ENCODE measurements around the gene GRK5.

DNA sequence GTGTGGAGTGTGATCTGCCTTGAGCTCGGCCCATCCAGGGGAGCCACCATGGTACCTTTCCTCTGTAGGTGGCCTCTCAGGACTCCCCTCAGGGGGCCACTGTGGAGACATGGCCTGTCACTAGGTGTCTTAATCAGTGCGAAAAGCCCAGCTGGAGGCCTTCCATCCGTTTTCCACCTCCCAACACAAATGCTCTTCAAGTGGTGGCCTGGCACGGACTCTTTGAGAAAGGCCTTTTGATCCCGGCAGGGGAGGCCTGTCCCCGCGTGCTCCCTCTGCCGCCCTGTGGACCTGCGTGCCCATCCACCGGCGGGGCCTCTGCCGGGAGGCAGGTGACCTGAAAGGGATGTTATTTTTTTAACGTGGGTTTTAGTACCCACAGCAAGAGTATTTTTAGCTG is 185.6 kb downstream of the GRK5 start:
- TF ChIP-seq CTCF (IDR thresholded peaks at IDR 0.05; ENCODE audit: low read length), result no peak
- TF ChIP-seq EZH2 (optimal IDR thresholded peaks at IDR 0.05; ENCODE audit: low read depth, low read length), result no peak

Measured in MM.1S (cell line).